H9 (cell line): ENCODE data around the gene STK32B. TPM values are rescaled to one million over a fixed set of nuclear protein-coding genes. Genes with fewer than 3 reads are reported as not detected.

Source experiments
- DNase-seq: peaks from one replicate; pipeline ENCODE4 v3.0.0-alpha.2; 2017
- H2AFZ ChIP-seq: one replicate; pipeline ENCODE4 v1.6.1; 2013; ENCODE audit warnings: mild to moderate bottlenecking, low read length, control low read depth, moderate library complexity
- H2AK5ac ChIP-seq: 2 replicates; pipeline ENCODE4 v1.6.1; 2013; ENCODE audit warnings: low read length, control low read depth, mixed read lengths; ENCODE audit not compliant: insufficient read length
- H2BK120ac ChIP-seq: one replicate; pipeline ENCODE4 v1.6.1; 2013; ENCODE audit warnings: low read depth, mild to moderate bottlenecking, low read length, control low read depth, inconsistent platforms; ENCODE audit not compliant: poor library complexity, severe bottlenecking
- H2BK12ac ChIP-seq: 2 replicates; pipeline ENCODE4 v1.6.1; 2013; ENCODE audit warnings: low read length, control low read depth, mixed read lengths, low read depth; ENCODE audit not compliant: insufficient read length
- H2BK15ac ChIP-seq: 2 replicates; pipeline ENCODE4 v1.6.1; 2013; ENCODE audit warnings: low read depth, low read length, control low read depth
- H2BK20ac ChIP-seq: one replicate; pipeline ENCODE4 v1.6.1; 2013; ENCODE audit warnings: low read depth, mild to moderate bottlenecking, low read length, control low read depth, inconsistent platforms; ENCODE audit not compliant: poor library complexity, severe bottlenecking
- H2BK5ac ChIP-seq: 2 replicates; pipeline ENCODE4 v1.6.1; 2013; ENCODE audit warnings: low read length, control low read depth, mixed read lengths; ENCODE audit not compliant: insufficient read length
- H3K14ac ChIP-seq: 2 replicates; pipeline ENCODE4 v1.6.1; 2013; ENCODE audit warnings: low read length, control low read depth; ENCODE audit not compliant: insufficient read depth
- H3K18ac ChIP-seq: 2 replicates; pipeline ENCODE4 v1.6.1; 2013; ENCODE audit warnings: low read depth, mild to moderate bottlenecking, mixed read lengths, low read length, control low read depth; ENCODE audit not compliant: insufficient read length
- H3K23ac ChIP-seq: 2 replicates; pipeline ENCODE4 v1.6.1; 2013; ENCODE audit warnings: low read length, control low read depth, mixed read lengths, low read depth; ENCODE audit not compliant: insufficient read length
- H3K23me2 ChIP-seq: 2 replicates; pipeline ENCODE4 v1.6.1; 2013; ENCODE audit warnings: low read depth, mild to moderate bottlenecking, mixed read lengths, low read length, control low read depth; ENCODE audit not compliant: insufficient read length, poor library complexity, severe bottlenecking
- H3K27ac ChIP-seq: 2 replicates; pipeline ENCODE4 v1.5.1; 2013; ENCODE audit warnings: low read length, control low read depth, mixed read lengths, low read depth; ENCODE audit not compliant: insufficient read length
- H3K27me3 ChIP-seq: 2 replicates; pipeline ENCODE4 v1.6.1; 2013; ENCODE audit warnings: low read length, control low read depth, inconsistent platforms; ENCODE audit not compliant: insufficient read depth
- H3K4ac ChIP-seq: 2 replicates; pipeline ENCODE4 v1.6.1; 2013; ENCODE audit warnings: low read depth, mild to moderate bottlenecking, control low read depth, inconsistent platforms, low read length, moderate library complexity
- H3K4me1 ChIP-seq: 2 replicates; pipeline ENCODE4 v1.6.1; 2013; ENCODE audit warnings: low read length, control low read depth, inconsistent platforms; ENCODE audit not compliant: insufficient read depth
- H3K4me2 ChIP-seq: 2 replicates; pipeline ENCODE4 v1.6.1; 2013; ENCODE audit warnings: low read length, control low read depth, mixed read lengths; ENCODE audit not compliant: insufficient read length, insufficient read depth
- H3K56ac ChIP-seq: 2 replicates; pipeline ENCODE4 v1.6.1; 2013; ENCODE audit warnings: low read depth, mild to moderate bottlenecking, mixed read lengths, low read length, control low read depth; ENCODE audit not compliant: insufficient read length
- H3K79me1 ChIP-seq: 2 replicates; pipeline ENCODE4 v1.6.1; 2013; ENCODE audit warnings: low read depth, mild to moderate bottlenecking, moderate library complexity, low read length, control low read depth, inconsistent platforms; ENCODE audit not compliant: insufficient read depth, poor library complexity, severe bottlenecking
- H3K79me2 ChIP-seq: 2 replicates; pipeline ENCODE4 v1.6.1; 2013; ENCODE audit warnings: low read length, control low read depth, inconsistent platforms; ENCODE audit not compliant: insufficient read depth
- H3K9ac ChIP-seq: 2 replicates; pipeline ENCODE4 v1.6.1; 2013; ENCODE audit warnings: low read length, control low read depth, mixed read lengths; ENCODE audit not compliant: insufficient read length; ENCODE audit errors: extremely low read depth
- H3K9me3 ChIP-seq: one replicate; pipeline ENCODE4 v1.6.1; 2013; ENCODE audit warnings: low read depth, low read length, inconsistent platforms; ENCODE audit not compliant: control insufficient read depth
- H3T11ph ChIP-seq: one replicate; pipeline ENCODE4 v1.6.1; 2013; ENCODE audit warnings: mild to moderate bottlenecking, low read length, control low read depth, inconsistent platforms
- H4K20me1 ChIP-seq: one replicate; pipeline ENCODE4 v1.6.1; 2013; ENCODE audit not compliant: control insufficient read depth, insufficient read length, insufficient read depth
- H4K5ac ChIP-seq: 2 replicates; pipeline ENCODE4 v1.6.1; 2013; ENCODE audit warnings: low read depth, mild to moderate bottlenecking, mixed read lengths, low read length, control low read depth; ENCODE audit not compliant: insufficient read length
- H4K8ac ChIP-seq: replicated peaks from 2 replicates; pipeline ENCODE4 v1.6.1; 2013; ENCODE audit warnings: low read length, control low read depth, mixed read lengths, low read depth; ENCODE audit not compliant: insufficient read length
- H4K91ac ChIP-seq: 2 replicates; pipeline ENCODE4 v1.6.1; 2013; ENCODE audit warnings: low read depth, mild to moderate bottlenecking, moderate library complexity, mixed read lengths, low read length, control low read depth; ENCODE audit not compliant: insufficient read length
- H3K27ac Mint-ChIP-seq, 3 experiments: 2 replicates in 2 of 3; 3 replicates in 1 of 3; pipeline ENCODE4 v1.8.0; 2020 to 2021; ENCODE audit warnings: mixed read lengths in 3 of 3, mild to moderate bottlenecking in 1 of 3, moderate library complexity in 1 of 3
- H3K27me3 Mint-ChIP-seq: 2 replicates; pipeline ENCODE4 v1.8.0; 2021; ENCODE audit warnings: low read depth, mild to moderate bottlenecking, moderate library complexity, mixed read lengths
- H3K36me3 Mint-ChIP-seq, 3 experiments: 2 replicates in 2 of 3; 3 replicates in 1 of 3; pipeline ENCODE4 v1.8.0; 2020 to 2021; ENCODE audit warnings: low read depth in 3 of 3, mixed read lengths in 3 of 3; ENCODE audit not compliant: insufficient read depth in 1 of 3
- H3K4me1 Mint-ChIP-seq, 2 experiments: 2 replicates each; pipeline ENCODE4 v1.8.0; 2020; ENCODE audit warnings: mixed read lengths in 2 of 2
- H3K4me3 Mint-ChIP-seq, 2 experiments: 2 replicates in 1 of 2; 3 replicates in 1 of 2; pipeline ENCODE4 v1.8.0; 2020 to 2021; ENCODE audit warnings: mild to moderate bottlenecking in 2 of 2, mixed read lengths in 2 of 2, moderate library complexity in 1 of 2
- H3K9me3 Mint-ChIP-seq, 2 experiments: 2 replicates in 1 of 2; 3 replicates in 1 of 2; pipeline ENCODE4 v1.8.0; 2020; ENCODE audit warnings: mild to moderate bottlenecking in 2 of 2, mixed read lengths in 2 of 2, moderate library complexity in 1 of 2
- CTCF ChIP-seq: fragments of 200-600 bp; sonication (generic); conservative IDR thresholded peaks from 3 replicates; pipeline ENCODE4 v1.8.0; 2021; ENCODE audit warnings: antibody characterized with exemption, mild to moderate bottlenecking
- WGBS: extraction: QIAGEN DNeasy Blood & Tissue Kit; methylation state at CpG from one replicate; pipeline ENCODE4 v1.1.7; 2013; ENCODE audit warnings: missing lambda C conversion rate, low lambda C conversion rate, mixed read lengths; ENCODE audit not compliant: insufficient read length; ENCODE audit errors: extremely low coverage; 5-methylcytosine and 5-hydroxymethylcytosine counted together
- total RNA-seq: library from RNA; stranded (reverse); gene quantifications from 2 replicates; pipeline ENCODE4 v1.2.1, GENCODE V29; 2021

STK32B gene
- total RNA-seq, 1 experiment from 2014 or later = 1.0 TPM

- Histone ChIP-seq H3K27me3 (no peaks in the 10 kb centered on the region), H3K4me2 (no peak overlapping the region), H2AK5ac (no peak overlapping the region), H4K20me1 (no peaks in the 10 kb centered on the region), H3K18ac (no peak overlapping the region), H4K8ac (no peak overlapping the region), H2AFZ (no peak overlapping the region), H4K91ac (no peak overlapping the region), H2BK12ac (no peak overlapping the region), H2BK5ac (no peak overlapping the region), H4K5ac (no peak overlapping the region), H3K23me2 (no peaks in the 10 kb centered on the region), H3K27ac (no peak overlapping the region), H3K9me3 (no peaks in the 10 kb centered on the region), H2BK120ac (no peak overlapping the region), H3K23ac (no peak overlapping the region), H2BK20ac (no peak overlapping the region), H2BK15ac (no peak overlapping the region), H3K79me2 (no peaks in the 10 kb centered on the region), H3K56ac (no peak overlapping the region), H3K9ac (no peak overlapping the region), H3K4me1 (no peaks in the 10 kb centered on the region), H3K4ac (no peak overlapping the region), H3K14ac (no peak overlapping the region), H3T11ph (no peak overlapping the region), H3K79me1 (no peaks in the 10 kb centered on the region)
- WGBS = no CpG with 5 or more reads among the region's 3 CpGs
- no peak overlapping the region for H3K4me3 Mint-ChIP-seq
- peaks cover 17% of the 10 kb centered on the region for H3K27me3 Mint-ChIP-seq
- peaks cover 8% of the 10 kb centered on the region in 2 experiments; a peak in 3 of 4 replicates for H3K4me1 Mint-ChIP-seq
- no peaks in the 10 kb centered on the region for H3K36me3 Mint-ChIP-seq
- no peaks in the 10 kb centered on the region for H3K9me3 Mint-ChIP-seq
- H3K27ac Mint-ChIP-seq = no peak overlapping the region
- no peak for TF ChIP-seq CTCF
- DNase-seq = no peak
These were observed 313.1 kb downstream of the STK32B start for GRCh38 chr4:5364406-5364805.
